HEK293T (cell line): Measurements from ENCODE around the gene APH1A.

Experiments
- CTBP1 ChIP-seq: fragments of 450-650 bp; IDR thresholded peaks from 2 replicates; pipeline ENCODE4 v1.6.1; 2016; ENCODE audit warnings: borderline replicate concordance
- FOXA1 ChIP-seq: fragments of 450-650 bp; IDR thresholded peaks from 2 replicates; pipeline ENCODE4 v1.6.1; 2016; ENCODE audit warnings: mild to moderate bottlenecking
- FOXM1 ChIP-seq: fragments of 450-650 bp; IDR thresholded peaks from 2 replicates; pipeline ENCODE4 v1.6.1; 2017; ENCODE audit warnings: mild to moderate bottlenecking, borderline replicate concordance
- L3MBTL2 ChIP-seq: fragments of 450-650 bp; conservative IDR thresholded peaks from 2 replicates; pipeline ENCODE4 v1.6.1; 2016; ENCODE audit warnings: mild to moderate bottlenecking
- LEF1 ChIP-seq: fragments of 450-650 bp; IDR thresholded peaks from 2 replicates; pipeline ENCODE4 v1.6.1; 2017; ENCODE audit warnings: mild to moderate bottlenecking, borderline replicate concordance
- NFRKB ChIP-seq: fragments of 450-650 bp; IDR thresholded peaks from 2 replicates; pipeline ENCODE4 v1.6.1; 2016; ENCODE audit warnings: mild to moderate bottlenecking, moderate library complexity
- SP1 ChIP-seq: fragments of 450-650 bp; IDR thresholded peaks from 2 replicates; pipeline ENCODE4 v1.6.1; 2017
- TARDBP ChIP-seq: fragments of 450-650 bp; IDR thresholded peaks from 2 replicates; pipeline ENCODE4 v1.6.1; 2016
- ZNF384 ChIP-seq: fragments of 450-650 bp; IDR thresholded peaks from 2 replicates; pipeline ENCODE4 v1.6.1; 2016
- TF ChIP-seq, protein P1 (sequence below): fragments of 450-650 bp; IDR thresholded peaks from 2 replicates; pipeline ENCODE4 v1.6.1; 2016

DNA sequence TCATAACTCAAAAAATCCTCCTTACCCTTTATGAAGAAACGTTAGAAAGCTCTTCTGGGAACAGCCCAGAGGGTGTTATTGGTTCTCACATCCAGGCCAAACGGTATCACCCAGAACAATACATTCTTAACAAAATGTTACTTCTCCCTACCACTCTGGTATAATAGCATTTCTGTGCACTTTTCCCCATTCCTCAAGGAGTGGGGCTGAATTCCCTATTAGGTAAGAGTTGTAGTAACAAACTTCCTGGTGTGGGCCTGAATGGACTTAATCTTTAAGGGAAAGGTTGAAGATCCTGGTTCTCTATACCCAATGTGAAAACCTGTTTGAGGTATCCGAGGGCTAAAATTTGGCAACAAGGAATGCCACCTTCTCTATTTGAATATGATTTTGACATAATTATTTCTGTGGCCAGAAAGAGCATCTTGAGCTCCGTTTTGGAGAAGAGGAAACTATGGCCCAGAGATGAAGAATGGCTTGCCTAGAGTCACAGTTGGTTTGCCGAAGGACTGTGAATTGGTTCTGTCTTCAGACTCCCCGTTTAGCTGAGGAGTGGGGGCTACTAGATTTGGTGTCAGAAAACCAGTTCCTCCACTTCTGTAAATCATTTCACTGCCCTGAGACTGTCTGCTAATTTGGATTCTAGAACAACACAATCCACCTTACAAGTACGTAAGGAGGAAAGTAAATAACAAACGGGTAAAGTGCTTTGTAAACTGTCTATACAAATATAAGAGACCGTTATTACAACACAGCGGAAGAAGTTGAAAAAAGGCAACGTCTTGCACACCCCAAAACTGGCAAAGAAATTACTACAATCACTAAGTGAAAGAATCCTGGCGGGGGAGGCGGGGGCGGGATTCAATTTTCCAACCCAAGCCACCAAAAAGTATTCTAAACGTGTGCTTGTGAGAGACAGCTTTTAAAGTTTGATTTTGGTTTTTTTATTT is 35.2 kb downstream of the APH1A start:
- TF ChIP-seq FOXA1 (no peak), FOXM1 (no peak), L3MBTL2 (no peak), SP1 (no peak), CTBP1 (no peak), ZNF384 (no peak), LEF1 (no peak), NFRKB (no peak), TARDBP (no peak)
- TF ChIP-seq, protein P1, sequence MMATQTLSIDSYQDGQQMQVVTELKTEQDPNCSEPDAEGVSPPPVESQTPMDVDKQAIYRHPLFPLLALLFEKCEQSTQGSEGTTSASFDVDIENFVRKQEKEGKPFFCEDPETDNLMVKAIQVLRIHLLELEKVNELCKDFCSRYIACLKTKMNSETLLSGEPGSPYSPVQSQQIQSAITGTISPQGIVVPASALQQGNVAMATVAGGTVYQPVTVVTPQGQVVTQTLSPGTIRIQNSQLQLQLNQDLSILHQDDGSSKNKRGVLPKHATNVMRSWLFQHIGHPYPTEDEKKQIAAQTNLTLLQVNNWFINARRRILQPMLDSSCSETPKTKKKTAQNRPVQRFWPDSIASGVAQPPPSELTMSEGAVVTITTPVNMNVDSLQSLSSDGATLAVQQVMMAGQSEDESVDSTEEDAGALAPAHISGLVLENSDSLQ = no peak
